Daoy (cell line): ENCODE measurements around the gene ACLY. TPM values are rescaled to one million over a fixed set of nuclear protein-coding genes. Genes with fewer than 3 reads are reported as not detected.
"Not testable (repeated sequence)": the region's sequence is repeated elsewhere in the genome, so short reads cannot be mapped to it uniquely, and the experiment has no call there.

ENCODE experiments used
- DNase-seq: peaks from one replicate; pipeline ENCODE4 v3.0.0-alpha.2; 2015; ENCODE audit warnings: low read depth
- total RNA-seq: library from RNA; depleted of rRNA; stranded (reverse); fragments of >200 nt; shearing (Covaris generic); gene quantifications from 2 replicates; pipeline ENCODE4 v1.2.3, GENCODE V29; 2014; rRNA removed

ACLY gene
- total RNA-seq, 1 experiment from 2014 or later = 124 TPM

GRCh38 chr17:41835800-41836549, 82.8 kb downstream of the ACLY start, which contains the start of gene NT5C3B:
Gene NT5C3B (minus strand): TSS chr17:41836232. CDS start chr17:41836193, 39 bp downstream.
- peak; percentile 73 for DNase-seq

DNA sequence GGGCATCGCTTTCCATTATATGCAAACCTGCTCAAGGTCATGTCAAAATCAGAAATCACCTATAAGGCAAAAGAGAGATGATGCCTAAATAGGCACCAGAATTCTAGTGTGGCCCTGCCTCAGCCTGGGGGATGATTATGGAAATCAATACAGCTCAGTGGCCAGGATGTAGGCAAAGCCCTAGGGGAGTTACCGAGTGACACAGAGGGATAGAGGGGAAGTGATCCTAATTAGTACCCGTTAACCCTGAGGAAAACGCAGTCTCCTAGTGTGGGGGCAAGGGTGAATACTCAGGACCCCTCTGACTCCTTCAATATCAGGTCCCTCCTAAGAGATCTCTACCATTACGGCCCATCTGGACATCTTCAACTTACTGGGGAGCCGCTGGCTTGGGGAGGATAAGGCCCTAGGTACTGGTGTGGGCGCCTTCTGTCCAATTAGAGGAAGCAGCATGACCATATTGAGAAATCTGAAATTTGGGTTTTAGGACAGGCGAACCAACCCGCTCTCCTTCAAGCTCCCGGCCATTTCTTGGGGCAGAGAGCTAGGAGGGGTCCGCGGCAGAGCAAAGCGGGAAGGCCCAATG, 83.4 kb downstream of the ACLY start:
- DNase-seq = no peak

DNA sequence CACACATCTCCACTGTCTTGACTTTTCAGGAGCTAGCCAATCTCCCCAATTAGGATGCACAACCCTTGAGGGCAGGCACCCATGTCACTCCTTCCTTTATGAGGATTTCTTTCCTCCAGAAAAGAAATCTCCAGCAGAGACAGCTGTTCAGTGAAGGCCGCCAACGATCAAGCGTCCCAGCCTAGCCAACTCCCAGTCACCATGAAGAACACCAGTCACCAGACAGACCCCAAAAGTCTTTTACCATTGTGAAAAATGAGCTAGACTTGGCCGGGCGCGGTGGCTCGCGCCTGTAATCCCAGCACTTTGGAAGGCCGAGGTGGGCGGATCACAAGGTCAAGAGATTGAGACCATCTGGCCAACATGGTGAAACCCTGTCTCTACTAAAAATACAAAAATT, 88.8 kb downstream of the ACLY start:
- DNase-seq = not testable (repeated sequence)

DNA sequence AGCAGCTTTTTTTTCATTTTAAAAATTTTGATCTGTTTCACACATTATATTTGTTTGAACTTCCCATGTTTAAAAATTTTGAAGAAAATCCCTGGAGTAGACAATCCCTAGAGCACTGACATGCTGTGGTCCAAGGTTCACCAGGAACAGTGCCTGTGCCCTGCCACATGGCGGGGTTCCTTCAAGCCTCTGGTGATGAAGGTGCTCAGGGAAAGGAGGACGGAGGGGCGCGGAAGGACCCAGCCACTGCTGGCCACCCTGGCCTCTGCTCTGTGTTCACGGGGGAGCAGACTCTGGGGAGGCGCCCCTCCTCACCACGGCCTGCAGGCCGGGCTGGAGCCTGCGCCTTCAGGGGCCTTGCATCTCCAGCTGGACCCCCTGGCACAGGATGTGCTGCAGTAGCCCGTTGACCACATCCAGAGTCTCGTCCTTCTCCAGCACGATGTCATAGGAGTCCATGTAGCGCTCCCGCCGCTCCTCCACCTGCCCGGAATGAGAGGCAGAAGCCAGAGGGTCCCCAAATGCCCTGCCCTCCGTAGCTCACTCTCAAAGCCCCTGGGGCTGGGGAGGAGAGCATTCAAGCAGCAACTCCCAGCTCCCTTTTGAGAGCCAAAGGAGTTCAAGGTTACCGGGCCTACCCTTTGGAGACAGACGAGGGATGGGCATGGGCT, 93.4 kb downstream of the ACLY start:
- DNase-seq = no peak

DNA sequence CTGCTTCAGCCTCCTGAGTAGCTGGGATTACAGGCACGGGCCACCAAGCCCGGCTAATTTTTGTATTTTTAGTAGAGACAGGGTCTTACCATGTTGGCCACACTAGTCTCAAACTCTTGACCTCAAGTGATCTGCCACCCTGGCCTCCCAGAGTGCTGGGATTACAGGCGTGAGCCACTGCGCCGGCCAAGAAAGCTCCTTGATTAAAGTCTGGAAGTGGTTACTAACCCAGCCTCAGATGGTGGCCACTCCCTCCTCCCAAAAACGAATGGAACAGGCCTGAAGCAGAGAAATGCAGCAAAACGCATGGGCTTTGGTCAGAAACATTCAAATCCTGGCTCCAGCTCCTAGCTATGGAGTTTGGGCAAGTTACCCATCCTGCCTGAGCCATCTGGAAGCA, 94.7 kb downstream of the ACLY start:
- DNase-seq = no peak

- DNase-seq = no peak
Measured at GRCh38 chr17:41823580-41823979, 95.2 kb downstream of the ACLY start.

GRCh38 chr17:41823141-41823524, 95.6 kb downstream of the ACLY start:
- DNase-seq = no peak

DNA sequence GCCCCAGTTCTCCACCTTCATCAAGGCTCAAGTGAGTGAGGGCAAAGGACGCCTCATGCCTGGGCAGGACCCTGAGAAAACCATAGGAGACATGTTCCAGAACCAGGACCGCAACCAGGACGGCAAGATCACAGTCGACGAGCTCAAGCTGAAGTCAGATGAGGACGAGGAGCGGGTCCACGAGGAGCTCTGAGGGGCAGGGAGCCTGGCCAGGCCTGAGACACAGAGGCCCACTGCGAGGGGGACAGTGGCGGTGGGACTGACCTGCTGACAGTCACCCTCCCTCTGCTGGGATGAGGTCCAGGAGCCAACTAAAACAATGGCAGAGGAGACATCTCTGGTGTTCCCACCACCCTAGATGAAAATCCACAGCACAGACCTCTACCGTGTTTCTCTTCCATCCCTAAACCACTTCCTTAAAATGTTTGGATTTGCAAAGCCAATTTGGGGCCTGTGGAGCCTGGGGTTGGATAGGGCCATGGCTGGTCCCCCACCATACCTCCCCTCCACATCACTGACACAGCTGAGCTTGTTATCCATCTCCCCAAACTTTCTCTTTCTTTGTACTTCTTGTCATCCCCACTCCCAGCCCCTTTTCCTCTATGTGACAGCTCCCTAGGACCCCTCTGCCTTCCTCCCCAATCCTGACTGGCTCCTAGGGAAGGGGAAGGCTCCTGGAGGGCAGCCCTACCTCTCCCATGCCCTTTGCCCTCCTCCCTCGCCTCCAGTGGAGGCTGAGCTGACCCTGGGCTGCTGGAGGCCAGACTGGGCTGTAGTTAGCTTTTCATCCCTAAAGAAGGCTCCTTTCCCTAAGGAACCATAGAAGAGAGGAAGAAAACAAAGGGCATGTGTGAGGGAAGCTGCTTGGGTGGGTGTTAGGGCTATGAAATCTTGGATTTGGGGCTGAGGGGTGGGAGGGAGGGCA, 96.3 kb downstream of the ACLY start:
- DNase-seq = no peak

GRCh38 chr17:41821776-41822175, 97.0 kb downstream of the ACLY start:
- no peak for DNase-seq

DNA sequence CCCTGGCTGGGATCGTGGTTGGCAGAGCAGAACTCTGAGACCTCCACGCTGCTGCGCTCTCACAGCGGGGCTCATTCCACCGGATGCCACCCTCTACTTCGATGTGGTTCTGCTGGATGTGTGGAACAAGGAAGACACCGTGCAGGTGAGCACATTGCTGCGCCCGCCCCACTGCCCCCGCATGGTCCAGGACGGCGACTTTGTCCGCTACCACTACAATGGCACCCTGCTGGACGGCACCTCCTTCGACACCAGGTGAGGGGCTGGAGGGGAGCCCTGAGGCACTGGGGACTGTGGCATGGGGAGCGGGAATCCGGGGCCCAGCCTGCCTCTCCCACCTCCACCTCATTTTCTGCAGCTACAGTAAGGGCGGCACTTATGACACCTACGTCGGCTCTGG, 100.7 kb downstream of the ACLY start:
- no peak for DNase-seq

Other genes starting within 250 kb of the ACLY start
- 78.2 and 85.4 TPM in 2 replicates for gene EIF1, start 230.1 kb downstream of the ACLY start, total RNA-seq
- gene GAST, start 206.6 kb downstream of the ACLY start, total RNA-seq = not detected in 2 replicates
- gene HAP1, start 184.3 kb downstream of the ACLY start, total RNA-seq = 0.11 TPM in 1 of 2 replicates, not detected in the other
- gene JUP, start 132.2 kb downstream of the ACLY start, total RNA-seq = 32.6 and 36.3 TPM in 2 replicates
- gene P3H4, start 107.0 kb downstream of the ACLY start, total RNA-seq = 44.4 and 60.9 TPM in 2 replicates
- 123 and 139 TPM in 2 replicates for gene FKBP10, start 105.9 kb downstream of the ACLY start, total RNA-seq
- gene NT5C3B, start 82.7 kb downstream of the ACLY start, total RNA-seq = 67.6 and 79.3 TPM in 2 replicates
- gene KLHL10, start 81.1 kb downstream of the ACLY start, total RNA-seq = 0.74 TPM in 1 of 2 replicates, not detected in the other
- gene KLHL11, start 53.5 kb downstream of the ACLY start, total RNA-seq = 26.8 and 27.8 TPM in 2 replicates
- 0.42 and 2.8 TPM in 2 replicates for gene ODAD4, start 11.7 kb upstream of the ACLY start, total RNA-seq
- 39.5 and 41.6 TPM in 2 replicates for gene CNP, start 47.8 kb upstream of the ACLY start, total RNA-seq
- gene DNAJC7, start 98.5 kb upstream of the ACLY start, total RNA-seq = 148 and 155 TPM in 2 replicates
- 40.7 and 42.1 TPM in 2 replicates for gene NKIRAS2, start 101.1 kb upstream of the ACLY start, total RNA-seq
- 0.23 and 0.30 TPM in 2 replicates for gene C17orf113, start 131.7 kb upstream of the ACLY start, total RNA-seq
- 0.34 and 0.63 TPM in 2 replicates for gene ZNF385C, start 179.5 kb upstream of the ACLY start, total RNA-seq
- 1.3 and 3.1 TPM in 2 replicates for gene DHX58, start 193.8 kb upstream of the ACLY start, total RNA-seq
- gene KAT2A, start 202.4 kb upstream of the ACLY start, total RNA-seq = 2.9 and 4.9 TPM in 2 replicates
- 0.06 TPM in 1 of 2 replicates, not detected in the other for gene HSPB9, start 203.9 kb upstream of the ACLY start, total RNA-seq
- 62.4 and 66.9 TPM in 2 replicates for gene RAB5C, start 236.0 kb upstream of the ACLY start, total RNA-seq